Neural cell (in vitro differentiated cells): ENCODE results near the gene TRAF2. TPM values are rescaled to one million over a fixed set of nuclear protein-coding genes. Genes with fewer than 3 reads are reported as not detected.

Source experiments
- H2AFZ ChIP-seq: fragments of 200-600, 300-800 bp; sonication (generic), shearing (Covaris generic); 2 replicates; pipeline ENCODE4 v1.6.0; 2014; ENCODE audit warnings: low read depth, mild to moderate bottlenecking, antibody characterized with exemption, low read length, moderate library complexity
- H3F3A ChIP-seq: fragments of 200-600 bp; shearing (Covaris generic); 2 replicates; pipeline ENCODE4 v1.6.1; 2016; ENCODE audit warnings: mild to moderate bottlenecking, moderate library complexity, mixed read lengths, antibody characterized with exemption, low read length; ENCODE audit not compliant: insufficient read depth, poor library complexity, severe bottlenecking
- H3K27ac ChIP-seq: fragments of 200-600, 300-800 bp; sonication (generic), shearing (Covaris generic); 2 replicates; pipeline ENCODE4 v1.5.1; 2014; ENCODE audit warnings: mild to moderate bottlenecking, low read length, moderate library complexity
- H3K27me3 ChIP-seq: fragments of 300-800, 200-600 bp; sonication (generic), shearing (Covaris generic); 2 replicates; pipeline ENCODE4 v1.6.0; 2014; ENCODE audit warnings: mild to moderate bottlenecking, low read depth, low read length, moderate library complexity; ENCODE audit not compliant: insufficient read depth
- H3K36me3 ChIP-seq: fragments of 300-800, 200-600 bp; sonication (generic), shearing (Covaris generic); 2 replicates; pipeline ENCODE4 v1.5.1; 2014; ENCODE audit warnings: mild to moderate bottlenecking, antibody characterized with exemption, low read length, moderate library complexity; ENCODE audit not compliant: insufficient read depth
- H3K4me2 ChIP-seq: fragments of 300-800, 200-600 bp; sonication (generic), shearing (Covaris generic); 2 replicates; pipeline ENCODE4 v1.6.0; 2014; ENCODE audit warnings: mild to moderate bottlenecking, low read length
- H3K4me3 ChIP-seq: fragments of 300-800, 200-600 bp; sonication (generic), shearing (Covaris generic); 2 replicates; pipeline ENCODE4 v1.5.1; 2014; ENCODE audit warnings: mild to moderate bottlenecking, low read length, moderate library complexity
- H3K79me2 ChIP-seq: fragments of 200-600 bp; shearing (Covaris generic); replicated peaks from 2 replicates; pipeline ENCODE4 v1.6.0; 2014; ENCODE audit warnings: mild to moderate bottlenecking, low read length, moderate library complexity; ENCODE audit not compliant: insufficient read depth
- H3K9ac ChIP-seq: fragments of 300-800, 200-600 bp; sonication (generic), shearing (Covaris generic); 2 replicates; pipeline ENCODE4 v1.6.1; 2016; ENCODE audit warnings: mild to moderate bottlenecking, low read length, mixed read lengths
- H3K9me2 ChIP-seq: fragments of 200-600 bp; shearing (Covaris generic); 2 replicates; pipeline ENCODE4 v1.6.1; 2016; ENCODE audit warnings: mild to moderate bottlenecking, low read length, mixed read lengths; ENCODE audit not compliant: insufficient read depth
- H3K9me3 ChIP-seq: fragments of 200-600, 300-800 bp; sonication (generic), shearing (Covaris generic); 2 replicates; pipeline ENCODE4 v1.6.1; 2016; ENCODE audit warnings: mild to moderate bottlenecking, mixed run types, low read length, moderate library complexity, mixed read lengths
- H4K20me1 ChIP-seq: fragments of 200-600 bp; shearing (Covaris generic); 2 replicates; pipeline ENCODE4 v1.6.1; 2016; ENCODE audit warnings: mild to moderate bottlenecking, mixed run types; ENCODE audit not compliant: insufficient read depth
- EP300 ChIP-seq: fragments of 450-650 bp; conservative IDR thresholded peaks from 2 replicates; pipeline ENCODE4 v1.6.1; 2014; ENCODE audit warnings: antibody characterized with exemption, mild to moderate bottlenecking, moderate library complexity; ENCODE audit not compliant: poor library complexity, severe bottlenecking
- EZH2 ChIP-seq: fragments of 200-600, 300-800 bp; shearing (Covaris generic), sonication (generic); IDR thresholded peaks from 2 replicates; pipeline ENCODE4 v1.6.1; 2014; ENCODE audit warnings: antibody characterized with exemption, low read length, borderline replicate concordance, mild to moderate bottlenecking; ENCODE audit not compliant: insufficient read depth, poor library complexity, severe bottlenecking
- MXI1 ChIP-seq: fragments of 450-650 bp; conservative IDR thresholded peaks from 2 replicates; pipeline ENCODE4 v1.6.1; 2014; ENCODE audit warnings: antibody characterized with exemption, mild to moderate bottlenecking; ENCODE audit not compliant: poor library complexity, severe bottlenecking
- POLR2AphosphoS5 ChIP-seq: IDR thresholded peaks from 2 replicates; pipeline ENCODE4 v1.6.1; 2012
- RAD21 ChIP-seq: fragments of 450-650 bp; conservative IDR thresholded peaks from 2 replicates; pipeline ENCODE4 v1.6.1; 2014; ENCODE audit warnings: antibody characterized with exemption, mild to moderate bottlenecking, moderate library complexity
- SMC3 ChIP-seq: fragments of 450-650 bp; conservative IDR thresholded peaks from 2 replicates; pipeline ENCODE4 v1.6.1; 2014; ENCODE audit warnings: antibody characterized with exemption, mild to moderate bottlenecking, moderate library complexity; ENCODE audit not compliant: poor library complexity
- TAF1 ChIP-seq: IDR thresholded peaks from 2 replicates; pipeline ENCODE4 v1.6.1; 2012; ENCODE audit warnings: low read depth
- polyA minus RNA-seq: library from RNA; depleted of rRNA, polyadenylated mRNA; stranded (reverse); fragments of >200 nt; gene quantifications from 2 replicates; pipeline ENCODE4 v1.2.3, GENCODE V29; 2014
- polyA plus RNA-seq: library from polyadenylated mRNA; depleted of rRNA; stranded (reverse); fragments of >200 nt; gene quantifications from 2 replicates; pipeline ENCODE4 v1.2.3, GENCODE V29; 2014
- TF ChIP-seq, protein P1 (sequence below): IDR thresholded peaks from 2 replicates; pipeline ENCODE4 v1.6.1; 2012; ENCODE audit warnings: borderline replicate concordance
- TF ChIP-seq, protein P2 (sequence below): fragments of 450-650 bp; IDR thresholded peaks from 2 replicates; pipeline ENCODE4 v1.5.1; 2014; ENCODE audit warnings: antibody characterized with exemption, mild to moderate bottlenecking, moderate library complexity; ENCODE audit not compliant: poor library complexity, severe bottlenecking

TRAF2 gene, protein sequence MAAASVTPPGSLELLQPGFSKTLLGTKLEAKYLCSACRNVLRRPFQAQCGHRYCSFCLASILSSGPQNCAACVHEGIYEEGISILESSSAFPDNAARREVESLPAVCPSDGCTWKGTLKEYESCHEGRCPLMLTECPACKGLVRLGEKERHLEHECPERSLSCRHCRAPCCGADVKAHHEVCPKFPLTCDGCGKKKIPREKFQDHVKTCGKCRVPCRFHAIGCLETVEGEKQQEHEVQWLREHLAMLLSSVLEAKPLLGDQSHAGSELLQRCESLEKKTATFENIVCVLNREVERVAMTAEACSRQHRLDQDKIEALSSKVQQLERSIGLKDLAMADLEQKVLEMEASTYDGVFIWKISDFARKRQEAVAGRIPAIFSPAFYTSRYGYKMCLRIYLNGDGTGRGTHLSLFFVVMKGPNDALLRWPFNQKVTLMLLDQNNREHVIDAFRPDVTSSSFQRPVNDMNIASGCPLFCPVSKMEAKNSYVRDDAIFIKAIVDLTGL
- 14.6 and 21.5 TPM in 2 replicates for polyA plus RNA-seq
- polyA minus RNA-seq = 12.2 and 14.1 TPM in 2 replicates

DNA sequence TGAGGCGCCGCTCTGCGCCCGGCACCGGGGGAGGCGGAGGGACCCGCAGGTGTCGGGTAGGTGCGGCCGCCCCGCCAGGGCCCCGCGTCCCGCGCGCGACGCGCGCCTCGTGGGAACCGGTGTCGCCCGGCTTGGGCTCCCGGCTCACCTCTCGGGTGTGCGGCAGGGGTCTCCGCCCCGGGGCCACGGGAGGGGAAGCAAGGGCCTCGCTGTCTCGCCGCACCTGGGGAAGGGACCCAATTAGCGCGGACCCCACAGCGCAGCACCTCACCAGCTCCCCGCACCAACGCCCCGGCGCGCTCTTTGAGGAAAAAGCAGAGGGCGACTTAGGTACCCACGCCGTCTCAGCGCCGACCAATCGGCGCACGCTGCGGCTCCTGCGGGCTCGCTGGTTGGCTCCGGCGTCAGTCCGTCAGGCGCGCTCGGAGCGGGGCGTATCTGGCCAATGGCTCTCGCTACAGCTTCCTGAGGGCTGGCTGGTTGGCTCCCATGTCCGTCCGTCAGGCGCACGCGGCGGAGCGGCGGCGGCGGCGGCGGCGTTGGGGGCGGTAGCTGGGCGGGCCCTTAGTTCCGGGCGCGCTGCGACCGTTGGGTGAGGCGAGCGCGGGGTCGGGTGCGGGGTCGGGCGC is at the start of gene TRAF2:
Gene TRAF2 (plus strand): TSS at position 567 of the 629 bp plus-strand sequence. CDS start 12,225 bp downstream, outside the sequence.
- TF ChIP-seq MXI1 (peak; percentile 90), TAF1 (no peak), POLR2AphosphoS5 (peak; percentile 51), SMC3 (peak; percentile 50), RAD21 (no peak)
- TF ChIP-seq, protein P1, sequence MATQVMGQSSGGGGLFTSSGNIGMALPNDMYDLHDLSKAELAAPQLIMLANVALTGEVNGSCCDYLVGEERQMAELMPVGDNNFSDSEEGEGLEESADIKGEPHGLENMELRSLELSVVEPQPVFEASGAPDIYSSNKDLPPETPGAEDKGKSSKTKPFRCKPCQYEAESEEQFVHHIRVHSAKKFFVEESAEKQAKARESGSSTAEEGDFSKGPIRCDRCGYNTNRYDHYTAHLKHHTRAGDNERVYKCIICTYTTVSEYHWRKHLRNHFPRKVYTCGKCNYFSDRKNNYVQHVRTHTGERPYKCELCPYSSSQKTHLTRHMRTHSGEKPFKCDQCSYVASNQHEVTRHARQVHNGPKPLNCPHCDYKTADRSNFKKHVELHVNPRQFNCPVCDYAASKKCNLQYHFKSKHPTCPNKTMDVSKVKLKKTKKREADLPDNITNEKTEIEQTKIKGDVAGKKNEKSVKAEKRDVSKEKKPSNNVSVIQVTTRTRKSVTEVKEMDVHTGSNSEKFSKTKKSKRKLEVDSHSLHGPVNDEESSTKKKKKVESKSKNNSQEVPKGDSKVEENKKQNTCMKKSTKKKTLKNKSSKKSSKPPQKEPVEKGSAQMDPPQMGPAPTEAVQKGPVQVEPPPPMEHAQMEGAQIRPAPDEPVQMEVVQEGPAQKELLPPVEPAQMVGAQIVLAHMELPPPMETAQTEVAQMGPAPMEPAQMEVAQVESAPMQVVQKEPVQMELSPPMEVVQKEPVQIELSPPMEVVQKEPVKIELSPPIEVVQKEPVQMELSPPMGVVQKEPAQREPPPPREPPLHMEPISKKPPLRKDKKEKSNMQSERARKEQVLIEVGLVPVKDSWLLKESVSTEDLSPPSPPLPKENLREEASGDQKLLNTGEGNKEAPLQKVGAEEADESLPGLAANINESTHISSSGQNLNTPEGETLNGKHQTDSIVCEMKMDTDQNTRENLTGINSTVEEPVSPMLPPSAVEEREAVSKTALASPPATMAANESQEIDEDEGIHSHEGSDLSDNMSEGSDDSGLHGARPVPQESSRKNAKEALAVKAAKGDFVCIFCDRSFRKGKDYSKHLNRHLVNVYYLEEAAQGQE = no peak
- TF ChIP-seq, protein P2, sequence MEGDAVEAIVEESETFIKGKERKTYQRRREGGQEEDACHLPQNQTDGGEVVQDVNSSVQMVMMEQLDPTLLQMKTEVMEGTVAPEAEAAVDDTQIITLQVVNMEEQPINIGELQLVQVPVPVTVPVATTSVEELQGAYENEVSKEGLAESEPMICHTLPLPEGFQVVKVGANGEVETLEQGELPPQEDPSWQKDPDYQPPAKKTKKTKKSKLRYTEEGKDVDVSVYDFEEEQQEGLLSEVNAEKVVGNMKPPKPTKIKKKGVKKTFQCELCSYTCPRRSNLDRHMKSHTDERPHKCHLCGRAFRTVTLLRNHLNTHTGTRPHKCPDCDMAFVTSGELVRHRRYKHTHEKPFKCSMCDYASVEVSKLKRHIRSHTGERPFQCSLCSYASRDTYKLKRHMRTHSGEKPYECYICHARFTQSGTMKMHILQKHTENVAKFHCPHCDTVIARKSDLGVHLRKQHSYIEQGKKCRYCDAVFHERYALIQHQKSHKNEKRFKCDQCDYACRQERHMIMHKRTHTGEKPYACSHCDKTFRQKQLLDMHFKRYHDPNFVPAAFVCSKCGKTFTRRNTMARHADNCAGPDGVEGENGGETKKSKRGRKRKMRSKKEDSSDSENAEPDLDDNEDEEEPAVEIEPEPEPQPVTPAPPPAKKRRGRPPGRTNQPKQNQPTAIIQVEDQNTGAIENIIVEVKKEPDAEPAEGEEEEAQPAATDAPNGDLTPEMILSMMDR = peak; percentile 55
- H3K36me3 ChIP-seq = no peaks in the 10 kb centered on the region
- peak within 1 kb of the TSS; percentile 69 for H3K9ac ChIP-seq
- H2AFZ ChIP-seq = peak within 1 kb of the TSS; percentile 60
- no peaks in the 10 kb centered on the region for H3K27me3 ChIP-seq
- H3F3A ChIP-seq = no peaks in the 10 kb centered on the region
- H3K27ac ChIP-seq = peak within 1 kb of the TSS; percentile 12
- H3K9me2 ChIP-seq = no peaks in the 10 kb centered on the region
- no peaks in the 10 kb centered on the region for H3K9me3 ChIP-seq
- H3K4me2 ChIP-seq = peak within 1 kb of the TSS; percentile 62
- H3K79me2 ChIP-seq = peaks cover 7% of the 10 kb centered on the region
- H3K4me3 ChIP-seq = peak within 1 kb of the TSS; percentile 96
- no peaks in the 10 kb centered on the region for H4K20me1 ChIP-seq

DNA sequence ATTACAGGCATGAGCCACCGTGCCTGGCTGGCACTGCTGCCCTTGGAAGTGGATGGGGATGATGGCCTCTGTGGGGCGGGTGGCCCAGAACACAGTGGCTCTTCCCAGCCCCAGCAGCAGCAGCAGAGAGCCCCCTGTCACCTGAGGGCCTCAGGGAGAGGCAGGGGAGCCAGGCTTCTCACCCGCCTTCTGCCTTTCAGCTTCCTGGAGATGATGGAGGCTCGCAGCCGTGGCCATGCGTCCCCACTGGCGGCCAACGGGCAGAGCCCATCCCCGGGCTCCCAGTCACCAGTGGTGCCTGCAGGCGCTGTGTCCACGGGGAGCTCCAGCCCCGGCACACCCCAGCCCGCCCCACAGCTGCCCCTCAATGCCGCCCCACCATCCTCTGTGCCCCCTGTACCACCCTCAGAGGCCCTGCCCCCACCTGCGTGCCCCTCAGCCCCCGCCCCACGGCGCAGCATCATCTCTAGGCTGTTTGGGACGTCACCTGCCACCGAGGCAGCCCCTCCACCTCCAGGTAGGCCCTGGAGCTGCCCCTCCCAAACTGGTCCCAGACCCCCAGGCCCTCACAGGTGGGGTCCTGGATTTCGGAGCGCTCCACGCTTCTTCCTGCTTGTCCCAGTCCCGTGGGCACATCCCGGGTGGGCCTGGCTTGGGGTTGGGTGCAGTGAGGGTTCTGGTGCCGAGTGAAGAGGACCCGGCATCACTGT is 49.0 kb upstream of the TRAF2 start:
- Histone ChIP-seq H3K27ac (no peak overlapping the region), H3K9me2 (no peaks in the 10 kb centered on the region), H3K9ac (no peak overlapping the region), H3F3A (no peaks in the 10 kb centered on the region), H3K4me2 (no peak overlapping the region), H2AFZ (no peak overlapping the region), H3K9me3 (no peaks in the 10 kb centered on the region), H3K4me3 (no peak overlapping the region), H3K79me2 (no peaks in the 10 kb centered on the region), H3K27me3 (no peaks in the 10 kb centered on the region), H3K36me3 (no peaks in the 10 kb centered on the region), H4K20me1 (no peaks in the 10 kb centered on the region)
- TF ChIP-seq MXI1 (no peak), POLR2AphosphoS5 (no peak), RAD21 (no peak), EP300 (no peak), EZH2 (no peak), SMC3 (no peak), TAF1 (no peak)
- TF ChIP-seq, protein P2 = no peak
- TF ChIP-seq, protein P1 = no peak
